Measurements from ENCODE around the gene EDIL3. TPM values are rescaled to one million over a fixed set of nuclear protein-coding genes. Genes with fewer than 3 reads are reported as not detected.

EDIL3 gene
- total and polyA plus RNA-seq, 2 experiments from 2014 or later, result 18.2 to 42.4 TPM

DNA sequence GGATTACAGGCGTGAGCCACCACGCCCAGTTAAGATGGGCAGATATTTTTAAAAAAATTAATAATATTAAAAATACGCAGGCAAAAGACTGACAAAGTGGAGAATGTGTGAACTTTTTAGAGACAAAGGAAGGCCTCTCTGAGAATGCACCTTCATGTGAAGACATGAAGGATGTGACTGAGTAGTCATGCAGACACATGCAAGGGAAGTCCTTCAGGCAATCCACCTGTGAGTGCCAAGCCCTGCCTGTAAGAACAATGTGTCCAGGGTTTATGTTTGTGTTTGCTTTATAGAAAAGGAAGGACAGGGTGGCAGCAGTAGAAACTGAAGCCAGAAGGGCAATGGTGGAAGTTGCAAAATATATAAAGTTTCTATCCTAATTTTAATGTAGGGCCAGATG is 169.2 kb downstream of the EDIL3 start:
- Histone ChIP-seq H3K4me1 (ENCODE audit: insufficient read depth) (no peaks in the 10 kb centered on the region), H3K9me2 (replicated peaks; ENCODE audit: insufficient read depth) (no peaks in the 10 kb centered on the region), H3K27ac (no peak overlapping the region), H3K9me3 (ENCODE audit: low read depth) (no peaks in the 10 kb centered on the region), H3K79me2 (no peaks in the 10 kb centered on the region), H3K27me3 (no peaks in the 10 kb centered on the region), H4K20me1 (ENCODE audit: insufficient read depth, poor library complexity, severe bottlenecking) (no peaks in the 10 kb centered on the region), H3K36me3 (replicated peaks; ENCODE audit: insufficient read depth, low read depth) (no peaks in the 10 kb centered on the region), H3K4me3 (no peak overlapping the region), H3K4me2 (no peak overlapping the region), H2AFZ (no peak overlapping the region)
- 92% methylated on average over 3 of the region's 3 CpGs for WGBS (ENCODE audit: low lambda C conversion rate, missing lambda C conversion rate)
- TF ChIP-seq EZH2phosphoT487 (IDR thresholded peaks at IDR 0.05; ENCODE audit: low read depth, severe bottlenecking, unreplicated experiment), result no peak
- TF ChIP-seq EZH2 (IDR thresholded peaks at IDR 0.05; ENCODE audit: borderline replicate concordance), result no peak
- TF ChIP-seq, protein P1, sequence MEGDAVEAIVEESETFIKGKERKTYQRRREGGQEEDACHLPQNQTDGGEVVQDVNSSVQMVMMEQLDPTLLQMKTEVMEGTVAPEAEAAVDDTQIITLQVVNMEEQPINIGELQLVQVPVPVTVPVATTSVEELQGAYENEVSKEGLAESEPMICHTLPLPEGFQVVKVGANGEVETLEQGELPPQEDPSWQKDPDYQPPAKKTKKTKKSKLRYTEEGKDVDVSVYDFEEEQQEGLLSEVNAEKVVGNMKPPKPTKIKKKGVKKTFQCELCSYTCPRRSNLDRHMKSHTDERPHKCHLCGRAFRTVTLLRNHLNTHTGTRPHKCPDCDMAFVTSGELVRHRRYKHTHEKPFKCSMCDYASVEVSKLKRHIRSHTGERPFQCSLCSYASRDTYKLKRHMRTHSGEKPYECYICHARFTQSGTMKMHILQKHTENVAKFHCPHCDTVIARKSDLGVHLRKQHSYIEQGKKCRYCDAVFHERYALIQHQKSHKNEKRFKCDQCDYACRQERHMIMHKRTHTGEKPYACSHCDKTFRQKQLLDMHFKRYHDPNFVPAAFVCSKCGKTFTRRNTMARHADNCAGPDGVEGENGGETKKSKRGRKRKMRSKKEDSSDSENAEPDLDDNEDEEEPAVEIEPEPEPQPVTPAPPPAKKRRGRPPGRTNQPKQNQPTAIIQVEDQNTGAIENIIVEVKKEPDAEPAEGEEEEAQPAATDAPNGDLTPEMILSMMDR (IDR thresholded peaks at IDR 0.05; ENCODE audit: poor library complexity), result no peak
- no peak for DNase-seq (ENCODE audit: low spot score)

- no peak overlapping the region for H2AFZ ChIP-seq
- no peak overlapping the region for H3K4me3 ChIP-seq
- H3K27me3 ChIP-seq, result no peaks in the 10 kb centered on the region
- H3K79me2 ChIP-seq, result no peaks in the 10 kb centered on the region
- WGBS (ENCODE audit: low lambda C conversion rate, missing lambda C conversion rate), result 87% methylated on average over 1 of the region's 1 CpG
- TF ChIP-seq EZH2 (IDR thresholded peaks at IDR 0.05; ENCODE audit: borderline replicate concordance) (no peak), EZH2phosphoT487 (IDR thresholded peaks at IDR 0.05; ENCODE audit: low read depth, severe bottlenecking, unreplicated experiment) (no peak)
- TF ChIP-seq, protein P1 (IDR thresholded peaks at IDR 0.05; ENCODE audit: poor library complexity), result no peak
- no peaks in the 10 kb centered on the region for H3K36me3 ChIP-seq (replicated peaks; ENCODE audit: insufficient read depth, low read depth)
- no peak overlapping the region for H3K27ac ChIP-seq
- no peaks in the 10 kb centered on the region for H3K9me2 ChIP-seq (replicated peaks; ENCODE audit: insufficient read depth)
- H3K9me3 ChIP-seq (ENCODE audit: low read depth), result no peaks in the 10 kb centered on the region
- no peaks in the 10 kb centered on the region for H4K20me1 ChIP-seq (ENCODE audit: insufficient read depth, poor library complexity, severe bottlenecking)
- H3K4me1 ChIP-seq (ENCODE audit: insufficient read depth), result no peaks in the 10 kb centered on the region
- DNase-seq (ENCODE audit: low spot score), result no peak
- H3K4me2 ChIP-seq, result no peak overlapping the region
Observed at GRCh38 chr5:84213861-84214260, 170.8 kb downstream of the EDIL3 start.

- no peak for TF ChIP-seq EZH2phosphoT487 (IDR thresholded peaks at IDR 0.05; ENCODE audit: low read depth, severe bottlenecking, unreplicated experiment)
- no peak for TF ChIP-seq EZH2 (IDR thresholded peaks at IDR 0.05; ENCODE audit: borderline replicate concordance)
- TF ChIP-seq, protein P1 (IDR thresholded peaks at IDR 0.05; ENCODE audit: poor library complexity), result no peak
- DNase-seq (ENCODE audit: low spot score), result no peak
- 46% methylated on average over 1 of the region's 1 CpG for whole genome bisulfite sequencing (ENCODE audit: low lambda C conversion rate, missing lambda C conversion rate)
- no peaks in the 10 kb centered on the region for H4K20me1 ChIP-seq (ENCODE audit: insufficient read depth, poor library complexity, severe bottlenecking)
- no peaks in the 10 kb centered on the region for H3K27me3 ChIP-seq
- no peaks in the 10 kb centered on the region for H3K4me1 ChIP-seq (ENCODE audit: insufficient read depth)
- H3K36me3 ChIP-seq (replicated peaks; ENCODE audit: insufficient read depth, low read depth), result no peaks in the 10 kb centered on the region
- no peak overlapping the region for H3K4me3 ChIP-seq
- H3K27ac ChIP-seq, result no peak overlapping the region
- H3K4me2 ChIP-seq, result no peak overlapping the region
- H3K79me2 ChIP-seq, result no peaks in the 10 kb centered on the region
- H3K9me3 ChIP-seq (ENCODE audit: low read depth), result no peaks in the 10 kb centered on the region
- H3K9me2 ChIP-seq (replicated peaks; ENCODE audit: insufficient read depth), result no peaks in the 10 kb centered on the region
- no peak overlapping the region for H2AFZ ChIP-seq
Observed at GRCh38 chr5:84213212-84213611, 171.5 kb downstream of the EDIL3 start.

DNA sequence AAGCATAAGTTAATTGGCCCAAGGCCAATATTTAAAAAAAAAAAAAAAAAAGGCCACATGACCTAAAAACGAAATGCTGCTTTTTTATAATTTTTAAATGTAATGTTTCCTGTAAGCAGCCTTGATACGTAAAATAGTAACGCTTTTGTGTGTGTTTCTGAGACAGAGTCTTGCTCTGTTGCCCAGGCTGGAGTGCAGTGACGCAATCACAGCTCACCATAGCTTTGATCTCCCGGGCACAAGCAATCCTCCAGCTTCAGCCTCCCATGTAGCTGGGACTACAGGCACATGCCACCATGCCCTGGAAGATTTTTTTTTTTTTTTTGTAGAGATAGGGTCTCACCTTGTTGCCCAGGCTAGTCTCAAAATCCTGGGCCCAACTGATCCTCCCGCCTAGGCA is 179.9 kb downstream of the EDIL3 start:
- no peak overlapping the region for H3K4me3 ChIP-seq
- H4K20me1 ChIP-seq (ENCODE audit: insufficient read depth, poor library complexity, severe bottlenecking), result no peaks in the 10 kb centered on the region
- no peaks in the 10 kb centered on the region for H3K4me1 ChIP-seq (ENCODE audit: insufficient read depth)
- no peak overlapping the region for H2AFZ ChIP-seq
- H3K9me3 ChIP-seq (ENCODE audit: low read depth), result no peaks in the 10 kb centered on the region
- no peaks in the 10 kb centered on the region for H3K9me2 ChIP-seq (replicated peaks; ENCODE audit: insufficient read depth)
- no peak overlapping the region for H3K4me2 ChIP-seq
- no peaks in the 10 kb centered on the region for H3K36me3 ChIP-seq (replicated peaks; ENCODE audit: insufficient read depth, low read depth)
- H3K79me2 ChIP-seq, result no peaks in the 10 kb centered on the region
- H3K27ac ChIP-seq, result no peak overlapping the region
- H3K27me3 ChIP-seq, result no peaks in the 10 kb centered on the region
- WGBS (ENCODE audit: low lambda C conversion rate, missing lambda C conversion rate), result 62% methylated on average over 6 of the region's 6 CpGs
- no peak for DNase-seq (ENCODE audit: low spot score)
- TF ChIP-seq EZH2 (IDR thresholded peaks at IDR 0.05; ENCODE audit: borderline replicate concordance) (no peak), EZH2phosphoT487 (IDR thresholded peaks at IDR 0.05; ENCODE audit: low read depth, severe bottlenecking, unreplicated experiment) (no peak)
- TF ChIP-seq, protein P1 (IDR thresholded peaks at IDR 0.05; ENCODE audit: poor library complexity), result no peak

All from hepatocyte (in vitro differentiated cells).